GM20000 (cell line): ENCODE measurements around the gene PRKAA2.

ENCODE experiments used
- DNase-seq: peaks from one replicate; pipeline ENCODE4 v3.0.0; 2012; ENCODE audit warnings: low spot score
- CTCF ChIP-seq: IDR thresholded peaks from 2 replicates; pipeline ENCODE4 v1.5.1; 2012; ENCODE audit warnings: mild to moderate bottlenecking, control low read depth; ENCODE audit errors: extremely low read depth, missing control alignments

PRKAA2 gene

DNA sequence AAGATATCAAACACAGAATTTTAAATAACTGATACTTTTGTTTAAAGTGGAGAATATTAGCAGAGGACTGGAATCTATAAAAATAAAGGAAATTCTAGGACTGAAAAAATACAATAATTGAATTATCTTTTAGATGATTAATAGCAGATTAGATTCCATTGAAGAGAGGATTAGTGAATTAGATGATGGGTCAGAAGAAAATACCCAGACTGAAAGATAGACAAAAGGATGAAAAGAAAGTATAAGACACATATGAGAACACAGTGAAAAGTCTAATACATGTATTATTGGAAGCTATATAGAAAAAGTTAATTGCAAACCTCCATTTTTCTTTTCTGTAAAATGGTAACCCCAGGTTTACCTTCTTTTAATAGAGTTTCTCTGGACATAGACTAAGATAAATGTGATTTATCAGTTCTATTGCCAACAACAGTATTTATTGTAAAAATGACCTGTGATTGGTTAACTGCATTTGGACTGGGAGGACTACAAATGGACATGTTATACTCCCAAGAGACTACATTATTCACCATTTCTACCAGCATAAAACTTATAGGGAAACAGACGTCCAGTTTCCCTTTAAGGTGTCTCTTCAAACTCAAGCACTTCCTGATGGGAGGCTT lies 11.0 kb downstream of the PRKAA2 start:
- no peak for TF ChIP-seq CTCF
- DNase-seq, result no peak

GRCh38 chr1:56658254-56658653 lies 13.1 kb downstream of the PRKAA2 start:
- no peak for TF ChIP-seq CTCF
- no peak for DNase-seq

- no peak for DNase-seq
- no peak for TF ChIP-seq CTCF
Observed at GRCh38 chr1:56660293-56660692, 15.2 kb downstream of the PRKAA2 start.

GRCh38 chr1:56663846-56664245 lies 18.7 kb downstream of the PRKAA2 start:
- TF ChIP-seq CTCF, result no peak
- DNase-seq, result no peak

DNA sequence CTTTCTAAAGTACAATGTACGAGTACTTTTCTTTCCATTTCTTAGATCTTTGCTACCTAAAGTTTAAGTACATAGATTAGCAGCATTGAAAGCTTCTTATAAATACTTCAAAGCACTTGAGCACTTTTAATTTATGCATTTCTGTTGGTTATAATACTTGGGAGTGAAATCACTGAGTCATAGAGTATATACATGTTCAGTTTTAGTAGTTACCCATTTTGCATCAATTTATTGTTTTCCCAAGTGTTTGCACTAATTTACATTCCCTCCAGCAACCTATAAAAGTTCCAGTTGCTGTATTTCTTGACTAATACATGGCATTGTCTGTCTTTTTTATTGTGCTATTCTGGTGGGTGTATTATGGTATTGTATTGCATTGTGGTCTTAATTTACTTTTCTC lies 20.3 kb downstream of the PRKAA2 start:
- no peak for DNase-seq
- TF ChIP-seq CTCF, result no peak

- no peak for TF ChIP-seq CTCF
- DNase-seq, result no peak
Observed at GRCh38 chr1:56666112-56666608, 21.0 kb downstream of the PRKAA2 start.

- DNase-seq, result no peak
- TF ChIP-seq CTCF, result no peak
Observed at GRCh38 chr1:56670350-56670749, 25.2 kb downstream of the PRKAA2 start.
